Activated CD4-positive, CD25-positive, alpha-beta regulatory T cell treated with anti-CD3 and anti-CD28 coated beads, Interleukin-2, amount 50 U/mL, for 16 hours (primary cell): ENCODE results near the gene CDH2.

Source experiments
- DNase-seq: peaks from one replicate; pipeline ENCODE4 v3.0.0-alpha.2; 2020; ENCODE audit warnings: low read depth, low spot score

CDH2 gene

DNA sequence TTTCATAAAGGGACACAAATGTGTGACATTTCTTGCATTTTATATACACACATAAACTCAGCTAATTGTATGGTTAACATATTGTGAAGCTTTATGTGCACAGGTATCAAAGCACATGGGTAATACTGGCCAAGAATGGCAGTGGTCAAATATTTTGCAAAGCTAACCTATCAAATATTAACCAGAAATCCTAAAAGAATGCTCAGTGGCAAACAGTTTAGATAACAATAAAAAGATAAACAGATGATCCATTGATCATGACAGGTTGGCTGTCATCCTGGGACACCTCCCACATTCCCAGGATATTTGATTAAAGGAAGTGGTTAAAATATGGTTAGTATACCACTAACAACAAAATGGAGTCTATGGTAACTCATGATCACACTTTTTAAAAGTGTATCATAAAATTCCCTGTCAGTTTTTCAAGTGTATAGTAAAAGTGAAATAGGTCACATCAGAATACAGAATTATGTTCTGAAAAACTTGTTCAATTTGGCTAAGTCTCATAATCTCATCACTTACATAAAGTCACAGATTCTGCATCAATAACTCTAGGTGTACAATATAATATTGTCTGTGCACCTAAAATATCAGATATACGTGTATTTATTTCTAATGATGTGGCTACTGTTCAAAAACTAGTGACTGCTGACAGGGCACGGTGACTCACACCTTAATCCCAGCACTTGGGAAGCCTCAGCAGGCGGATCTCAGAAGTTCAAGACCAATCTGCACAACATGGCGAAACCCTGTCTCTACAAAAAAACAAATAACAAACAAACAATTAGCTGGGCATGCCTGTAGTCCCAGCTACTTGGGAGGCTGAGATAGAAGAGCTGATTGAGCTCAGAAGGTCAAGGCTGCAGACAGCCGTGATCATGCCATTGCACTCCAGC lies 48.9 kb downstream of the CDH2 start:
- DNase-seq, result no peak

DNA sequence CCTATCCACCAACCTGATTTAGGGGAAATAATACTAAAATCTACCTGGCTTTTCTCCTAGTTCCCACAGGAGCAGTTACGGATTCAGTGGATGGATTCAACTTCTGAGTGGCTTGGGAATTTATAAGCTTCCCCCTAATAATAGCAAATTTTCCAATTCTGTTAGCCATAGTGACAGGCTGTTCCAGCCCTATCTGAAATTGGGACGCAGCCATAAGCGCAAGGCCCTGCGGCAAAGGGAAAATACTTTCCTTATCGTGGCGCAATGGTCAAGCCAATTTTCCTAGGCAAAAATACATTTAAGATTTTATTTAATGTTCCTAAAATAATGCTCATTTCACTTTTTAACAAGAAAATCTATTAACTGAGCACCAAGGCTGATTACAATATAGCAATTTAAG lies 49.7 kb downstream of the CDH2 start:
- no peak for DNase-seq

DNA sequence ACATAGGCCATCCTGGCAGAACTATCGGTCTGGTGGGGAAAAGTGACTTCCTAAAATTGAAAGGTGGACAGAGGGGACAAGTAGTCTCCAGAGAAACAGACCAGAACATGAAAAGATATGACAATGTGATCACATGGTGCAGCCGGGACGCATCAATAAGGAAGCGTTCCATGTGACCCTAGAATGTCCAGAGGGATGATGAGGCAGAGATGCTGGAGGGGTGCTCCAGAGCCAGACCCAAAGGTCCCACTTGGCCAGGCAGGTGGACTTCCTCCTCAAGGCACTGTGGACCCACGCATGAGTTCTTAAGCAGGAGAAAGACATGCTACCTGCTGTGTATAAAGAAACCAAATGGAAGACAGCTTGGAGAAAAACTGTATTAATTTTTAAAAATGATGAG lies 50.2 kb downstream of the CDH2 start:
- DNase-seq, result no peak

DNA sequence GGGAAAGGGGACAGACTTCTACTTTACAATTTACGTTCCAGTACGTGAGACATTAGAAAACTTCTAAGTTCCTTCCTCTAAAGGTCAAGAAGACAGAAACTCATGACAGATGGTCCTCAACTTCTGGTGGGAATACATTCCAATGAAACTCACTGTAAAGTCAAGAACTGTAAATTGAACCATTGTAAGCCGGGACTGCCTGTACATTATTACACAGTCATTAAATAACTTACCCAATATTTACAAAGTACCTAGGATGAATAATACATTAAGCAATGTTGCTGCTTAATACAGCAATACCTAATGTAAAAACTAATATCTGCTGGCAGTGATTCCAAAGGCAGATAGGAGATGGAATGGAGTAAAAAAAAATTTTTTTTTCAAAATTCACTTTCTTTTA lies 51.9 kb downstream of the CDH2 start:
- no peak for DNase-seq

DNA sequence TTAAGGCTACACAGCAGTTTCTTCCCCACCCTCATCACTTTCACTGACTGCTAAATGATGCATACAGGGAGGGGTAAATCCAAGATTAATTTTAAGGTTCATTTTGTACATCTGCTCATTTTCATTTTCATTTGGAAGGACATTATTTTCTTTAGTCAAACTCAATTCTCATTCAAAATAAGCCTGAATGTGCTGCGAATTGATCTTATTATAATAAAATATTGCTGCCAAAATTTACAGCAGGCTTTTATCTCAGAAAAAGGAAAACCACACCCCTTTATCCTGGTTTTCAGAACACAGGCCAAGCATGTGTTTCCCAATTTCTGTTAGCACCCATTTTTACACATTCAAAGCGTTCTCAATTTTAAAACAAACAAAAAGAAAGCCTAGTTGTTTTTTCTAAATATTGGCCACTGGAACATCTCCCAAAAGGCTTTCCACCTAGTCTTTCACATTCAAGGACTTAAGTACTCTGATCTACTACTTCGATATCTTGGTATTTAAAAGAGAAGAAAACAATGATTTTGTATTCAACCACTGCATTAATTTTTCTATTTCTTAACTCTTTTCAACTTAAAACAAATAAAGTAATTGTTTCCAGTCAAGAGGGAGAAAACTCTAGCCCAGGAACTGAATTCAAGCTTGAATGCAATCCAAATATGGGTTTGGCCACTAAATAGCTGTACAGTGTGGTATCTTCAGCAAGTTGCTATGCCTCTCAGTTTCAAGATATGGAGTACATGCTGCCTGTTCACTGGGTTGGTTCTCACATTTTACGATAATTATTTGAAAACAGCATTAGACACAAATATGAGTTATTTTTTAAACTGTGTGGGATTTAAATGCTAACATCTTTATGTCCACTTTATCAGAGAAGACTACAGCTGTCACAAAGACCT lies 52.5 kb downstream of the CDH2 start:
- no peak for DNase-seq

DNA sequence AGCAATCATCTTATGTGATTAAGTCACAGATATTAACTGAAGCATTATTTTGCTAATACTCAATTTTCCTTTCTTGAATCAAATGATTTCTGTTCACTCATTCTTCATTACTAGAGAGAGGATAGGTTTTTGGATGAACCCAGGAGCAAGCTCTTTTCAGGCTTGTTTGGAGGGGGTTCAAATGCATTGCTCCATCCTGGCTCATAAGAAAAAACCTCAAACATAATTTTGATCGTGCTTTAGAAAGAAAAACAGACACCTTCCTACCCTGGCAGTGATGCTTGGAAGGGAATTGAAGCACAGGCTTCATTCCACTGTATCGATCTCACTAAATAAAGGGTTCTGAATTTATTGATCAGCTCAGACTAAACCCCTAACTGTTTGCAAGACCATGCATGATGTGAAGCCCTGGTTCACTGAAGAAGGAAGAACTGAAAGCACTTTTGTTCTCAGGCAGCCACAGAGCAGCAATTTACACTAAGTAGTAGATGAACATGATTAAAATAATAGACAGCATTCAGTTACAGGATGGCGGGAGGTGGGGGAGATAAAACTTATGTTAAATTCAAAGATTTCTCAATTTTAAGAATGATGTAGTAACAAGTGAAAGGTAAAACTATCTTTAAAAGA lies 53.4 kb downstream of the CDH2 start:
- DNase-seq, result no peak

DNA sequence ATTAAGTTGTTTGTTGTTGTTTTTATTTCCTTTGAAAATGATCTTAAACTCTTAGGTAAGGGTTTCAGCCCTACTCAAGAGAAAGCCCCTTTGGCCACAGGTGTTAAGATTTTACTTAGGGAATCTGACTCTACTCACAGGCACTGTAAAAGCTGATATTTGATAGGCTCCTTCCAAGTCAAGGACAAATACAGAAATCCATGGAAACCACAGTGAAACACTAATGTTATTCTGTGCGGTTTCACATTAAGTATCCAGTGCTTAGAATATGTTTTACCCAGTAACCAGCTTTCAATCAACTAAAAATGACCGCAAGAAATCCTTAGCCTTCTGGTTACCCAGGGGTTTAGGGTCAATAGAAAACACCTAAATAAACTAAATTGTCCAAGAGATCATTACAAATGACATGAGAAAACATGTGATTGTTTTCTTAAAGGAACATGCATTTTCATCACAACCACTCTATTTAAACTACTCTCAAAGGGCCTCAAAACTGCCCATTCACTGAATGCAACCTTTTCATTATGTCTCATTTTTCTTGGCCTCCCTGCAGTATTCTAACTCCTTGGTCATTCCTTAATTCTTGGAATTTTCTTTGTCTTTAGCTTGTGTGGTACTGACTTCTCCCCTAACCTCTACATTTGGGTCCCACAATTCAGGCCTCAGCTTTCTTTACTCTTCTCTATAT lies 56.0 kb downstream of the CDH2 start:
- no peak for DNase-seq

DNA sequence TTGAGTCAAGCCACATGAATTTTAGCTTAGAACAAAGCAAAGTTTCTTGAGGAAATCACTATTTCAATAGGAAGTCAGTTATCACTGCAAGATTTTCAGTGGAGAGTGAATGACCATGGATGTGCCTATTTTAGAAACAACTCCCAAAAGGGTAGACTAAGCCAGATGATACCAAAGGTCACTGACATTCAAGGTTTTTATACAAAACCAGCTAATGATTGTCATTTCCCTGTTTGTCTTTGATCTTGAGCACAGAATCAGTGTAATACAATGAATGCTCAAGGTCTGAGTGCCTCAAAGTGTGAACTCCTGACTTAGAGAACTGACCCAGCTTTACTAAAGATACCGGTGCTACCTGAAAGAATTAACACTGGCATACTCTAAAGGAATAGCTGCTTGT lies 60.5 kb downstream of the CDH2 start:
- no peak for DNase-seq

DNA sequence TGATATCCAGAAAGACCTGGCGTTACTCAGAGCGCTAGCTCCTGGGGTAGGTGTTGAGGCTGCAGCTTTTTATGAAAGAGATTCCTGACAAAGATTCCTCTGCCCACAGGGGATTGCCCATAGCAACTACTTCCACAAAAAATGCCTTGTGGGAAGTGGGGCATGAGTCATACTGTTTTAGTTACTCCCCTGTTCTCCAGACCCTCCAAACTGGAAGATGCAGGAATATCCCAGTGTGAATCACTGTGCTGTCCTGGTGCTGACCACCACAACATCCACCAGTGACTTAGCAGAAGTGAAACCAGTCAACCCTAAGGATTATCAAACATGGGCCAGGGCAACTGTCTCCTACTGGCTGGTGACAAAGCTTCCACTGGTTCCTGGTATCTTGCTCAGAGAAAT lies 61.8 kb downstream of the CDH2 start:
- no peak for DNase-seq

DNA sequence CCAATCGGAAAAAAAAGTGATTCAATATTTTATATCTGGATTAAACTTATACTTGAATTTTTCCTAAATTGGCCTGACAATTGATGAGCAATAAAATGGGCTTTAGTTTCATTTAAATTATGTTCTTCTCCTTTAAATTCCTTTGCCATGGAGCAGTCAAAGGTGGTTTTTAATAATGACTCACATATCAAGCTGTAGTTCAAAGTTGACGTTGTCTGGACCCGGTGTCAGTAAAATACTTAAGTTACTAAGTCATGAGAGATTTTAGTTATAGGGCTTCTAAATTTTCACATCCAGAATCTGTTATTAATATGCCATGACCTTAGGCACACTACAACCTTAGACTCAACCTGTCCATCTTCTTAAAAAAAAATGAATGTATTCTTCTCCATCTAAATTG lies 62.5 kb downstream of the CDH2 start:
- DNase-seq, result no peak

DNA sequence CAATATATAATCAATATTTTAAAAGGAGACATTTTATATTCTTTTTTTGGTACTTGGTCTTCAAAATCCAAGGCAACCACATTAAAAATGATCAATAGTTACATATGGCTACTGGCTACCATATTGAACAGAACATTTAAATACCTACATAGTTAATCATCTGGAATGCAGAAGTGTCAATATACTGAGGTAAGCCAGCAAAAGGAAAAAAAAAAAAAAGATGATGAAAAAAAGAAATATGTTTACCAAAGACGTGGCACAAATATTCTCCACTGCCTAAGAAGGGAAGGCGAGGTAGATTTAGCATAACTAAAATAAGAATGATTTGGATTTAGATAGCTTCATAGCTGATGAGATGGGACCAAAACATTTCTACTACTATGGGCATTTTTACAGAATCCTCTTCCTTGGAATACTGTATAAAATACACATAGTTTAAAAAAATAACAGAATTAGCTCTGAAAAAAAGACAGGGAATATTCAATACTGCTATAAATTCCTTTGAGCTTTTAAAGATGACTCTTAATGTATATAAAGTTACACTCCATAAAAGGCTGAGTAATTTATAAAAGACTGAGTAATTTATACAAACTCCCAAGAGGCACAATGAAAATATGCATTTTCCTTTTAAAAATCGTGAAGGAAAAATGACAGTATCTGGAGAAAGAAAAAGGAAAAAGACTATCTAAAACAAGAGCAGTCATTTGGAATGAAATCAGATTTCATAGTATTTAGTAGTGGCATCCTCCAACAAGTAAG lies 63.5 kb downstream of the CDH2 start:
- DNase-seq, result no peak

DNA sequence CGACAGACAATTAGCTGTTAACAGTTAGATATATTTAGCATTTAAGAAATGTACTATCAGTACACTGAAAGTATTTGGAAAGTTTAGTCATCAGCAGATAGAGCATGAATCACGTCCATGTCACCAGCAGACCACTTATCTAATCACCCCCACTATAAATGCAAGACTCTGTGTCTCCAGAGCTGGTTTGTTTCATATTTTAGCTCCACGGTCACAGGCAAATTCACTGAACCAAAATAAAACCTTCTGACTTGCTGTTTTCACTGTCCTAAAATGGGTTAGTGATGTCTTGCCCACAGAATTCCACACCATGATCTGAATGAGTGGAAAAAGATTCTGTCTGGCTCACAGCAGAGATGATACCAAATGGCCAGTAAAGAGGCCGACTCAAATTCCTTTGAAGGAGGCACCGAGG lies 64.9 kb downstream of the CDH2 start:
- no peak for DNase-seq

DNA sequence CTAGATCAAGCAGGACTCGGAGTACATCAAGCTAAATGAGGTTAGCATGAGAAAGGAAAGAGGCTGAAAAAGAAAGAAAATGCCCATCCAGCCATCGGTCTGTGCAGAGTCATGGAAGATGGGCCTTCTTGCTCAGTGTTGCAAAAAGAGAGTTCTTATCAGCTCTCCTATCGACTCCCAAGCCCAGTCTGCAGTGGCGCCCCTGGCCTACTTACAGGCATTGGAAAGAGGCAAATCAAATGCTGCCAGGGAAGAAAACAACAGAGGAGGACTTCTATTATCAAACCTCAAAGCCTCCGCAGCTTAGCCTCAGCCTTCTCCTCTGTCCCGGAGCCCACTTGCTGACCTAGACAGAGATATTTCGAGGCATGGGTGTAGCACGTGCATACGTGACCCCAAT lies 66.0 kb downstream of the CDH2 start:
- no peak for DNase-seq

DNA sequence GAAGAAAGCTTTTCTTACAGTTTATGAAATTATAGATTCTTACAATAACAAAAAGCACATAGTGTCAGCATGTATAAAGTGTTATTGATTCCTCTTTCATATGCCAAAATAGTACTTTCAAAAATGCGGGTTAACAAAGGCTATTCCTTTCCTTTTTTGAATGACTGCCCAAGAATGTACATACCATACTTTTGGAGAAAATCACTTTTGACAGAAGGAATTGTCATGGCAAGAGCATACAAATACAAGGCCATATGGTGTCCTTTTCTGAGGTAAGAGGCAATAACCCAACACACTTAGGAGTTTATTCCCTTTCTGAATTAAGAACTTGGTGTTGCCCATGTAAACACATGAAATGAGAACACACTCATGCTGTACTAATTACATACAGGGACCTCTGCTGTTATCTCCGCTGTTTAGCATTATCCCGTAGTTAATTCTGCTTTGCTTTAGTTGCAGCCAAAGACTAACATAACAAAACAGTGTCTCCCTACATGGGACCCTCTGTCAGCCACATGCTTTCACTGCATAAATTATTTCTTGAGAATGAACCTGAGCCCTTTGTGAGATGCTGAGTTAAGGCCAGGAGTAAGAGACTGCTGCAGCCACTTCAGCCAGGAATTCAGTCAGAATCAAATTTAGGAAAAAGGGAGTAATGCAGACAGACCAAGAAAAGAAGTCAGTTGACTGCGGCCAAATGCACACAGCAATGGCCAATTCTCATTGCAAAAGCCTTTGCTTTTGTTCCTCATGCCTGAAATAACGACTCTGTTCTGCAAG lies 67.0 kb downstream of the CDH2 start:
- no peak for DNase-seq

DNA sequence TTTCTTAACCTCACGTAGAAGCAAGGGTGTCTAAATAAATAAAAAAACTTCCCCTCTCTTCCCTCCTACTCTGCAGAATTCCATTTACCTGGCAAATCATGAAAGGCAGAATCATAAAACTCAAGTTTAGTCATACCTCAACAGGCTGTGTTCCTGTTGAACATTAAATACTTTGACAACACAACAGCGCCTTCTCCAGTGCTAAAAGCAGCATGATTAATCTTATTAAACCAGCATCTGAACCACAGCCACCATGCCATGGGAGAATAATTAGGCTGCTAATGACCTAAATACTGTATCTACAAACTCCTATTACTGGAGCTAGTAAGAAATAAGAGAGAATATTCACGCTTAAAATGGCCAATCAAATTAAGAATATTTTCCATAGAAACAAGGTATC lies 68.1 kb downstream of the CDH2 start:
- DNase-seq, result no peak

DNA sequence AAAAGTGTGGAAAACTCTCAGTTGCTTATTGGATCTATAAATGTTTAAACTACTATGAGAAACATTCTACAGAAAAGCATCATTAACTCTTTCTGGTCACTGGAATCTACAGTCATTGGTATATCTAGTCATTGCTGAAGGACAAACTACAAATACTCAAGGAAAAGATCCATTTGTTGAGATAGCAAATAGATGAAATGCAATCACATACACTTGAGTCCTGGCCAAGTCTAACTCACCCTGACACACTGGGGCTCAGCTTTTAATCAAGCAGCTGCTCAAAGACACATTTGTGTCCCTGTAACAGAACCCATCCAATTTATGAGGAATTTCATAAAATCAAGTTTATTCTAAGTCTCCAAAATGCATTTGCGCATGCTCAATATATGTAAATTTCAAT lies 68.7 kb downstream of the CDH2 start:
- no peak for DNase-seq

DNA sequence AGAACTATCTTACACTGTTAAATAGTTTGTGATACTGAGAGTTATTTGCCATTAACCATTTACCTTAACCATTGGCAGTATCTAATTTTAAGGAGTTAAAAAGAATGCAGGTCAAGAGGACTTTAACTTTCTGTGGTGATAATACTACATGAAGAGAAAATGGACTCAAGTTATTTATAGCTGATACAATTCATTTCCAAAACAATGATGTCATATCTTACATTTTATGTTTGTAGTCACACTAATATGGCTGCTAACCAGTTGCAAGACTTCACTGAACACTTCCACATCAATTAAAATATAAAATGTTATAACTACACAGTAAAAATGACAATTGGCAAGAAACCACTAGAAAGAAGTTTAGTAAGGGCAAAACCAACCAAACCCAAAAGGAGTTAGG lies 77.7 kb downstream of the CDH2 start:
- no peak for DNase-seq

DNA sequence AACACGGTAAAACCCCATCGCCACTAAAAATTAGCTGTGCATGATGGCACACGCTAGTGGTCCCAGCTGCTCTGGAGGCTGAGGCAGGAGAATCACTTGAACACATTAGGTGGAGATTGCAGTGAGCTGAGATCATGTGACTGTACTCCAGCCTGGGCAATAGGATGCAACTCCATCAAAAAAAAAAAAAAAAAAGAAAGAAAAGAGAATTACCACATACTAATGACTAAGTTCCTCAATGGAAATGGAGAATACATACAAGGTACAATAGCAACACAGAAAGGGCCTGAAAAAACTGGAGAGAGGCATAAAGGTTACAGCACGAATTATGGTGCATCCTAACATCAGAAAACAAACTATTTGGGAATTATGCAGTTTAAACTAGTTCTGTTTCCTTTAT lies 81.3 kb downstream of the CDH2 start:
- DNase-seq, result no peak

DNA sequence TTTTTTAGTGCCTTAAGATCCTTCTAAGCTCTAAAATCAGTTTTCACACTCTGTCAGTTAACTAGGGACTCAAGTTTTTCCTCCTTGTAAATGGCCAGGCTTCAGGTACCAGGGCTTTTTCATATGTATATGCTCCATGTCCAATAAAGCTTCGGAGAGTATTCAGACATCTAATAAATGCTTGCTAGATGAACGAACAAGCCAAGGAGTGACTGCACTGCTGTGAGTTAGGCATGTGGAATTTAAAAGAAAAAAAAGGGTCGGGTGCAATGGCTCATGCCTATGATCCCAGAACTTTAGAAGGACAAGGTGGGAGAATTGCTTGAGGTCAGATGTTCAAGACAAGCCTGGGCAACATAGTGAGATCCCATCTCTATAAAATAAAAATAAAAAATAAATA lies 81.9 kb downstream of the CDH2 start:
- DNase-seq, result no peak

DNA sequence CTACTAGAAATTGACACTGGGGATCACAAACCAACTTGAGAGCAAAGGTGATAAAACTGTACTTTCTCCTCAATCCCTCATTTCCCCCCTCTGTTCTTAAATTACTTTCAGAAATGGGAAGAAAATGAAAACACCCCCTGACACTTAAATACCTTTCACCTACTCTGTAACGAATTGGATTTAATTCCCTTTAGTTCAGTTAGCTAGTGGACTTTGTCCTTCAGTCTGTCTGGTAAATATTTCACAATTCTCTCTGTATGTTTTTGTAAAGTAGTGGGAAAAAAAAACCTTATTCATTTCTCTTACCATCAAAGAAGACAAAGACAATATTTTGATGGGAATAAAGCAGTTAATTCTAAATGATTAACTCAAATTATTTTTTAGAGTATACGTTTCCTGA lies 85.7 kb downstream of the CDH2 start:
- no peak for DNase-seq
